Erythroblast (primary cell): ENCODE data around the gene PPFIBP2.
A peak's percentile ranks its signal among the peaks of the same experiment; 100 is the strongest.

ENCODE experiments used
- DNase-seq, 2 experiments: peaks; one replicate each; lab custom pipeline; 2025; lab: John Stamatoyannopoulos, UW
- GATA1 ChIP-seq: IDR thresholded peaks from 2 replicates; pipeline ENCODE4 v1.6.1; 2011; ENCODE audit warnings: low read depth, mild to moderate bottlenecking, control low read depth, low read length, moderate library complexity
- POLR2A ChIP-seq: IDR thresholded peaks from 2 replicates; pipeline ENCODE4 v1.6.1; 2011; ENCODE audit warnings: mild to moderate bottlenecking, low read length

Gene PPFIBP2

DNA sequence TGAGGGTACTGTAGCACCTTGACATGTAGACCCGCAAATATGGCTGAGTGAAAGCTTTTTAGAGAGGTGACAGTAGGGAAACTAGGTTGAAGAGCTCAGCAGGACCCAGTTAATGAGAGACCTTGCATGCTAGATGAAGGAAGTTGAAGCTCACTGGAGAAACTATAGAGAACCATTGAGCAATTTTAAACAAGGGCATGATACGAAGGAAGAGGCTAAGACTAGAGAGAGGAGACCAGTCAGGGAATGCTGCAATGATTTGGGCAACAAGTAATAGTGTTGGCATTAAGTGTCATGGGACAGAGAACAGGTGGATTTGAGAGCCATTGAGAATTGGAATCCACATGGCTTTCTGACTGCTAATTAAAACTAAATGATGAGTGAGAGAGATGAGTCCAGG is 24.4 kb upstream of the PPFIBP2 start:
- TF ChIP-seq POLR2A, result no peak
- TF ChIP-seq GATA1, result no peak
- no peak for DNase-seq

DNA sequence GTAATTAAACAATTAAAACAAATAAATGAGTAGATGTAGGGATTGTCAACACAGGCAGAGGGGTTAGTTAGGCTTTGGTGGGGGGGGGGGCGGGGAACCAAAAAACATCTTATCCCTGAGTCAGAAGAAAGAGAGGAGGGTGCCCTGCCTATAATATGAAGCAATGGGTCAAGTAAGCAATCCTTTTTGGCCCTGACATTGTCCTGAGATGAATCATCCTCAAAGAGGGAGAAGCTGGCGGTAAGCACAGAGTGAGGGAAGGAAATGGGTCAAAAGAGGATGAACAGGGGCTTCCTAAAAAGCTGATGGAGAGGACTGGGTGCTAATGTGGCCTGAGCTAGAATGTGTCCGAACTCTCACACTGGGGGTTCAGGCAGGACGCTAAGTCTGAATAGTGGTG is 23.7 kb upstream of the PPFIBP2 start:
- no peak for DNase-seq
- TF ChIP-seq POLR2A (no peak), GATA1 (no peak)

DNA sequence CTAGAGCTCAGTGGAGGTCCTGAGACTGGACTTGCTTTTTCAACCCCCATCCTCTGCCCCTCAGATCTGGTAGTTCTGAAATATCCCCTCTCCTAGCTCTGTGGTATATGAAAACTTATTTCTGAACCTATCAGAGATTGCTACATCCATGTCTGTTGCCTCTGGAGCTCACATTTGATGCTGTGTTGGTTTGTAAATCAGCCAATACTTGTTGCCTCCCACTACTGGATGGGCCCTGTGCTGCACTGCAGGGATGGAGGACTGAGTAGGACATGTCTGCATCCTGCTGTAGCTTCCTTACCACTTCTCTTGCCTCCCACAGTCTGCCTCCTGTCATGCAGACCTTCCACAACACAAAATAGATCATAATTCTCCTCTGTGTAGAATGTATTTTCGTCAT is 23.3 kb upstream of the PPFIBP2 start:
- no peak for DNase-seq
- no peak for TF ChIP-seq GATA1
- TF ChIP-seq POLR2A, result no peak

DNA sequence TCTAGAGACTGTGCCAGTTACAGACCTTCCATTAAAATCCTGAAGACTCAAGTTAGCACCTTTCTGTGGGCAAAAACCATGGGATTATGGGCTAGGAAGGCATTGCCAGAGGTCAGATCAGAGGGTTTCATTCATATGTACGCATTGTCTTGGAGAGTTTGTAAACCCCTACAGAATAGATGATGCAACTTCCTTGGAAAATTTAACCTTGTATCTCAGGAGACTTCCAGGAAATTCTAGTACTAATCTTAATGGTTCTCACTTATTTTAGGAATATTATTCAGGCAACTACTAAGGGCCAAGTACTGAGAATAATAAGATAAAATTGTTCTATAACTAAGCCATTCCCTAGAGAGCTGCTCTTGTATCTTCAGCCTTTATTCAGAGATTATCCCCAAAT is 21.5 kb upstream of the PPFIBP2 start:
- DNase-seq, result no peak
- TF ChIP-seq POLR2A, result no peak
- no peak for TF ChIP-seq GATA1

DNA sequence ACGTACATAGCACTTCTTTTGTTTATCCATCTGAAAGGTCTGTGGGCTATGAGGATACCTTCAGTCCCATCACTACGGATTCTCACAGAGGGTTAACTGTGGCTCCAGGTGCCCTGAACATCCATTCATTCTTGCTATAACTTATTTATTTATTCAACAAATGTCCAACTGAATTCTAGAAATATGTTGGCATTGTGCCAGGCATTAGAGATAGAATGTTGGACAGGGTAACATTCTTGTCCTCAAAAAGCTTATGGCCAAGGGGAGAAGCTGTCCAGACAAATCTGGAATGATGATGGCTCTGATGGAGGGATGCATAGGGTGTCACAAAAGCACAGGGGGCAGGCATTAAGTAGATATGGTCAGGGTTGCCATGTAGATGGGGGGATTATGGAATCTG is 20.1 kb upstream of the PPFIBP2 start:
- no peak for TF ChIP-seq GATA1
- no peak for TF ChIP-seq POLR2A
- no peak for DNase-seq

DNA sequence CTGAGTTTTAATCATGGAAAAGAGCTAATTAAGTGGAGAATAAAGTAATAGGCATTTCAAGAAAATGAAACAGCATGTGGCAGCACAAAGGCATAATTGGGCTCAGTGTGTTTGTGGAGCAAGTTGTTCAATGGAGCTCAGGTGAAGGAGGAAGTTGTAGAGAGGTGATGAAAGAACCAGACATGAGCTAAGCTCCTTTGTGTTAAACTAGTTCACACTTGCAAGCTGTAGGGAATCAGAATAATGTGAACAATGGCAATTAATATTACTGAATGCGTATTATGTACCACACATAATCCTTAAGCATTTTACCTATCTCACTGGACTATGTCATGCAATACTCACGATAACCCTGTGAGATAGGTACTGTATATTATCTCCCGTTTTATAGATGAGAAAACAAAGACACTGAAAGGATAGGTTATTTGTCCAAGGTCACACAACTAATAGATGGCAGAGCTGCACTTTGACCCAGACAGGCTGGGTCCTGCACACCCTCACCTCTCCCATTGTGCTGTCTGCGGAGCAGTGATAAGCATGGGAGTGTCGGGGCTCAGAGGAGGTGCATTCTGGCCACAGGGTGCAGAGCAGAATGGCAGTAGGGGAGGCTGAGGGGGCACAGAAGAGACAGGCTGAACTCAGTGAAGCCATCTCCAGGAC is 19.6 kb upstream of the PPFIBP2 start:
- DNase-seq, result peak; percentile 6 to 43
- TF ChIP-seq GATA1 (no peak), POLR2A (no peak)

DNA sequence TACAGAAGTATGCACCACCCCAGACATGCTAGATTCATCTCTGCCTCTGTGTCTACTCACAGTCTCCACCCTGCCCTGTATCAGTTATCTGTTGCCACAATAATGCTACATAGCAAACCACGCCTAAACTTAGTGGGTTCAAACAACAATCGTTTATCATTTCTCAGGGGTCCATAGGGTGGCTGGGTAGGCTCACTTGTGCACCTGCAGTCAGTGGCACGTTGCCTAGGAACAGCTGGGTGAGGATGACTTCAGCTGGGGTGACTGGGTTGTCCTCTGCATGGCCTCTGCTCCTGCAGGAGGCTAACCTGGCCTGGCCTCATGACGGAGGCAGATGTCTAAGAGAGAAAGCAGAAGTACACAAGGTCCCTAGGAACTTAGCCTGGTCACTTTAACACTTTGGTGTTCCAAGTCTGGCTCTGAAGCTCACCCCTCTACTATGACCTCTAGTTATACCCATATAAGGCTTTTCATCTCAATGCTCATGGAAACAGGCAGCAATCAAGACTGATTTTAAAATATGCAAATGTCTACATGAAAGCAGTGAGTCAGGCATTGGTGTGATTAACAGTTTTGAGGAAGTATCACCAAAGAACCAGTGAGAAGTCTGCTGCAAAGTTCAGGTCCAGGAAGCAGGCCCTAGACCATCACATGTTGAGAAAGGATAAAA is 17.8 kb upstream of the PPFIBP2 start:
- TF ChIP-seq GATA1 (no peak), POLR2A (no peak)
- DNase-seq, result peak; percentile 13 to 37

DNA sequence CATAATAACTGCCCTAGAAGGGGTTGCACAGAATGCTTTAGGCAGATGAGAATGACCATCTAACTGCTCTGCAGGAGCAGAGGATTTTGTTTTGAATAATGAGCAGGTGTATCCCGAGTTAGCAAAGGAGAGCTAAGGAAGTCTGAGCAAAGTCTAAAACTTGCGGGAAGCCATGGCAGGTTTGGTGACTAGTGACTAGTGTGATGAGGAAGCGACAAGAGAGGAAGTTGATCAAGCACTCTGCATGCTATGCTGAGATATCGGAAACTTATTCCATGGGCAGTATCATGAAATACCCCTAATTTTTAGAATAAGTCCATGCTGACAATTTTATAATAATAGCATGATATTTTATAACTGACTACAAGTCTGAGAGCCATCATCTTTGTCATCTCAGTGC is 15.6 kb upstream of the PPFIBP2 start:
- TF ChIP-seq GATA1, result no peak
- TF ChIP-seq POLR2A, result no peak
- DNase-seq, result no peak

DNA sequence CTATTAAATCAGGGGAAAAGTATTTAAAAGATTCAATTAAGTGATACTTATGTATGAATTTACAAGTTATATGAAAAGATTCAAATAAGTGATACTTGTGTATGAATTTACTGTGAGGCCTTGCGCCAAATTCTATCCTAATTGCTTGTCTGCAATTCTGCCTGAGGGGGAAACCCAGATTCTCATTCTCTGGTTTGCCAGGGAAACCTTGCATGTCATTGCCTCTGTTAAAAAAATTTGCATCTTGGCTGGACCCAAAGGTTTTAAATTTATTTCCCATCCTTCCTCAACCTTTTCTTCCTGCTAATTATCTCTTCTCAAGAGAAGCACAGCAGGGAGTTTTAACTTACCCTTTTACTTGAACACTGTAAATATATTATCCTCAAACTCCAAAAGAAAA is 14.7 kb upstream of the PPFIBP2 start:
- TF ChIP-seq POLR2A (no peak), GATA1 (no peak)
- no peak for DNase-seq

DNA sequence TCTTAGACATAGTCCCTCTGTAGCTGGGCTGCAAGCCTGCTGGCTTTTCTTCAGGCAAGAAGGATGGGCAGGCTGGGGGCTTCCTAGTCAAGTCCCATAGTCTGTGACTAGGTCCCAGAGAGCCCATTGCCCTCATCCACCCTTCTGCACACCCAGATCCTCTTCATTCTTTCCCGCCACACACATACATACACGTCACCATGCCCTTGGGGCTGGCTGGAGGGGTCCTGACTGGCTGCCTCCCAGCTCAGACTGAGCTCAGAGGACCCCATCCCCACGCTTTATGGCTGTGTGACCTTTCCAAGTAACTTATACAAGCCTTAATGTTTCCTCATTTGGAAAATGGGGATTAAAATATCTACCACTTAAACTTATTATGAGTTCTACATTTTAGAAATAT is 13.5 kb upstream of the PPFIBP2 start:
- TF ChIP-seq POLR2A, result no peak
- TF ChIP-seq GATA1, result no peak
- DNase-seq, result no peak

DNA sequence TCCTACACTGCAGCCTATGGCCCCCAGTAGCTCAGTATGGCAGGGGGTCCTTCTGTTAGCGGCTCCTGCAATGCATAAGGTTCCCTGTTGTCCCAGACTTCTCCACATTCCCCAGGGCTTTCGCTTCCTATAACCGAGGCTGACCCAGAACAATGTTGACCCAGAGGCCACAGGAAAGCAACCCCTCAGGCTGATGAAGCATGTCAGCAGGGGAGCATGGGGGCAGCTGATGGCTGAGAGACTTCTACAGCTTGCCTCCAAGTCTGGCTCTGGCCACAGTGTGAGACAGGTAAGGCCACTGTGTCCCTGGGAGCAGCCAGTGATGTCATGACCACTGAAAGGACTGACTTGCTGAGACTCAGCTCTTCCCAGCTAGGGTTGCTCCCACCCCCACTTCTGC is 12.5 kb upstream of the PPFIBP2 start:
- no peak for DNase-seq
- TF ChIP-seq GATA1 (no peak), POLR2A (no peak)

DNA sequence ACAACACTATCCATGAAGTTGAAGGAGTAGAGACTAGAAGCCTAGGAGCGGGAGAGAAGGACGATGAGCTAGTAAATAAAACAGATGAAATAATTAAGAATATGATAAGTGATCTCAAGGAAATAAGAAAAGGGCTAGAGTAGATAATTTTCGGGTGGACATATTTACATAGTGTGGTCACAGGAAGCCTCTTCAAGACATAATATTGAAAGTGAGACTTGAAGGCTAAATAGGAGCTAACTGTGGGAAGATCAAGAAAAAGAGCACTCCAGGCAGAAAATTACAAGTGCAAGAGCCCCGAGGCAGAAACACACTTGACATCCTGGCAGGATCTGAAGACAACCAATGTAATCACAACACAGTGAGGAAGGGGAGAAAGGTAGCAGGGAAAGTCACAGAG is 11.9 kb upstream of the PPFIBP2 start:
- TF ChIP-seq POLR2A, result no peak
- no peak for TF ChIP-seq GATA1
- no peak for DNase-seq

DNA sequence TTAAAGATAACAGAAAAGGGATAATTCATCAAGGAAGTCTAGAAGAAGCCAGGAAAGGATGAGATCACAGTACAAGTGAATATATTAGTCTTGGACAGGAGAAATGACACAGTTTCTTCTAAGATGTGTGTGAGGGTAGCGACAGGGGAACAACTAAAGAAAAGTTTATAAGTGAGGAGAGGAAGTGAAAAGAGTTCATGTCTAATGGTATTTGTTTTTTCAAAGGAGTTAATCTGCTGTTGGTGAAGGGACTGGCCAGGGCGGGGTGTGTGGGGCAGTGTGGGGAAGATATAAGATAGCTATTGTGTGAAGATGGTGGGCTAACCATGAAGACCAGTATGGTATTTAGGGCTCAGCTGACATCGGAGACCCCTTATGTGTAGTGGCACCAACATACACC is 7.6 kb upstream of the PPFIBP2 start:
- TF ChIP-seq GATA1 (no peak), POLR2A (no peak)
- DNase-seq, result no peak

DNA sequence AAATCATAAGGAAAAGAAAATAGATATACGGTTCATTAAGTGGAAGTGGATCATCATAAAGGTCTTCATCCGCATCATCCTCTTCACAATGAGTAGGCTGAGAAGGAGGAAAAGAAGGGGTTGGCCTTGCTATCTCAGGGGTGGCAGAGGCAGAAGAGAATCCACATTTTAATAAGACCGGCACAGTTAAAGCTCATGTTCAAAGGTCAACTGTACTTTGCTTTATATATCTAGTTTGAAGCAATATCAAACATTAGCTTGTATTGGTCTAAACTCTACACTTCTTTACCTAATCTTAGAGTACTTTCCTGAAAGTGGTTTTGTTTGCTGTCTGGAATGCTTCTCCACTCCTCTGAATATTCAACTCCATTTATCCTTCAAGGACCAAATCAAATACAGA is 5.7 kb upstream of the PPFIBP2 start:
- no peak for TF ChIP-seq POLR2A
- no peak for TF ChIP-seq GATA1
- no peak for DNase-seq

DNA sequence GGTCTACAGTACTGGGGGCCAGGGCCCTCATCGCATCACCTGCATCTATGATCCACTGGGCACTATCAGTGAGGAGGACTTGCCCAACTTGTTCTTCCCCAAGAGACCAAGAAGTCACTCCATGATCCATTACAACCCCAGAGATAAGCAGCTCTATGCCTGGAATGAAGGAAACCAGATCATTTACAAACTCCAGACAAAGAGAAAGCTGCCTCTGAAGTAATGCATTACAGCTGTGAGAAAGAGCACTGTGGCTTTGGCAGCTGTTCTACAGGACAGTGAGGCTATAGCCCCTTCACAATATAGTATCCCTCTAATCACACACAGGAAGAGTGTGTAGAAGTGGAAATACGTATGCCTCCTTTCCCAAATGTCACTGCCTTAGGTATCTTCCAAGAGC is 3.8 kb upstream of the PPFIBP2 start:
- no peak for TF ChIP-seq GATA1
- TF ChIP-seq POLR2A, result no peak
- no peak for DNase-seq
